ENCODE results near the gene TUBGCP3. TPM values are rescaled to one million over a fixed set of nuclear protein-coding genes. Genes with fewer than 3 reads are reported as not detected.
A peak's percentile ranks its signal among the peaks of the same experiment; 100 is the strongest.
"Not testable (repeated sequence)": the region's sequence is repeated elsewhere in the genome, so short reads cannot be mapped to it uniquely, and the experiment has no call there.

The TUBGCP3 gene
- total RNA-seq, 1 experiment from 2014 or later = 14.3 TPM

DNA sequence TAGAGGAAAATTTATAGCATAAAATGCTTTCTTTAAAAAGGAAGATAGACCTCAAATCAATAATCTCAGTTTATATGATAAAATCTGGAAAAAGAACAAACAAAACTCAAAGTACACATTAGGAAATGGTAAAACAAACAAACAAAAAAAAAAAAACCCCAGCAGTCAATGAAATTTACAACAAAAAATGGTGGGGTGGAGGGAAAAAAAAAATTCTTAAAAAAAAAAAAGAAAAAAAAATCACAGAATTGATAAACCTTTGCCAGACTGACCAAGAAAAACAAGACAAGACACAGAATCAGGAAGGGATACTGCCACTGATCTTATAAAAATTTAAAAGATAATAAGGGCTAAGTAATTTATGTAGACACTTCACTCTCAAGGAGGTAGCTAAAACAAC lies 11.2 kb downstream of the TUBGCP3 start:
- DNase-seq (ENCODE audit: low spot score) = no peak

DNA sequence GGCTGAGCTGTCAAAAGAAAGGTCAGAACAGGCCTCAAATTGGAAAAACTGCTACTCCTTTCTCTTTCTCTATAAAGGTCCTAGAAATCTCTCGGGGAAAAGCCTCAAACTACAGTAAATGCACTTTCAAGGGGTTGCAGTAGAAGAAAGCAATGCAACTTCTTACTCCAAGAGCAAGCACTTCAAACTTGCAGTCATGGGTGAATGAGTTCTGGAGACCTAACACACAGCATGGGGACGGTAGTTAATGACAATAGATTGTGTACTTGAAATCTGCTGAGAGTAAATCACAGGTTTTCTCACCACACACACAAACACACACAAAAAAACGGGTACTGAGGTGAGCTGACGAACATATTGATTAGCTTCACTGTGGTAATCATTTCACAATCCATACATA lies 11.8 kb downstream of the TUBGCP3 start:
- no peak for DNase-seq (ENCODE audit: low spot score)

DNA sequence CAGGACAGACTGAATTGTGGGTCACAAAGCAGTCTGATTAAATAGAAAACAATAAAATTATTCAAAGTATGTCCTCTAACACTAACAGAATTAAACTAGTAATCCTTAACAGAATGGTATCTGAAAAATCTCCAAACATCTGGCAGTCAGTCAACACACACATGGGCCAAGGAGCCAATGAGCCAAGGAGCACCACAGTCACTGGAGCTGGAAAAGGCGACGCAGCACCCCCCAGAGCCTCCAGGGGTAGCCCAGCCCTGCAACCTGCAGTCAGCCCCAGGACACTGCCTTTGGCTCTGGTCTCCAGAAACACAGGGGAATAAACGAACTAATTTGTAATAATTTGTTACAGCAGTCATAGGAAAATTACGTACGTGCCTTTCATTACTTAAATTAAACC lies 12.3 kb downstream of the TUBGCP3 start:
- DNase-seq (ENCODE audit: low spot score) = no peak

DNA sequence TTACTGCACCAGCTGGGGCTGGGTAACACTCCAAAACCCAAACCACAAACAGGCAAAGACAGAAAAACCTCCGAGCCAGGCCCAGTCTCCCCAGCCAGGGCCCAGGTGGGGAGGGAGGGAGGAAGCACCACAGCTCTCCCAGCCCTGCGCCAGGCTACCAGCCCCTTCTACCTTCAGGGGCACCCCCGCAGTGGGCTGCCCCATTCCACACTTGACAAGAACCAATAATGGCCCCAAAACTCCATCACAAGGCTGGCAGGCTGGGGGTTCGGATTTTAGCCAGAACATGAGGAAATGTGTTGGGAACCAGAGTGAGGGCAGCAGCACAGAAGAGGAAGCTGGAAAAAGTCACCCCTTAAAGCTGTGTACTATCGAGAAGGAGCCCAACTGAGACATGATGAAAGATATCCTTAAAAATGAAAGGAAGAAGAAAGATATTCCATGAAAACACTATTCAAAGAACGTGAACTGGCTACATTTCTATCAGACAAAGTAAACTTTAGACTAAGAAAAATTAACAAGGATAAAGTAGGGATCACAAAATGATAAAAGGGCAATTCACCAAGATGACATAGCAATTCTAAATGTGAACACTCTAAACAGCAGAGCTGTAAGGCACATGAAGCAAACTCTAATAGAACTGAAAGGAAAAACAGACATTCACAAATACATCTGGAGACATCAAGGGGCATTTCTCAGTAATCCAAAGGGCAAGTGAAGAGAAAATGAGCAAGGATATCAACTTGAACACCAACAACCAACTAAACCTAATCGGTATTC lies 12.9 kb downstream of the TUBGCP3 start:
- no peak for DNase-seq (ENCODE audit: low spot score)

DNA sequence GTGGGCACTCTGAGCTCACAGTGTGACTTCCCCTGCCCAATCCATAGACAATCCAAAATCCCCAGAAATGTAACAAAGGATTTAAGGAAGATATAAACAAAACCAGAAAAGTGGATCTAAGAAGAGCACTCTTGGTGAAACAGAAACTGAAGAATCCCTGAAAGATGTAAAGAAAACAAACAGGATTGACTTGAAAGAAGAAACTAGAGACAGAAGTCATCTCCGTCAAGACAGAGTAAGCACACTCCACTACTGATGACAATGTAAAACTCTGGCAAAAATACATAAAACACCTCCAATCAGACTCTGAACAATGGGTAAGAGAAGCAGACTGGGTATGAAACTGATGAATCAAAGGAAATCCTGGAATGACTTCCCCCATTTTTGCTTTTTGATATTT lies 13.5 kb downstream of the TUBGCP3 start:
- no peak for DNase-seq (ENCODE audit: low spot score)

DNA sequence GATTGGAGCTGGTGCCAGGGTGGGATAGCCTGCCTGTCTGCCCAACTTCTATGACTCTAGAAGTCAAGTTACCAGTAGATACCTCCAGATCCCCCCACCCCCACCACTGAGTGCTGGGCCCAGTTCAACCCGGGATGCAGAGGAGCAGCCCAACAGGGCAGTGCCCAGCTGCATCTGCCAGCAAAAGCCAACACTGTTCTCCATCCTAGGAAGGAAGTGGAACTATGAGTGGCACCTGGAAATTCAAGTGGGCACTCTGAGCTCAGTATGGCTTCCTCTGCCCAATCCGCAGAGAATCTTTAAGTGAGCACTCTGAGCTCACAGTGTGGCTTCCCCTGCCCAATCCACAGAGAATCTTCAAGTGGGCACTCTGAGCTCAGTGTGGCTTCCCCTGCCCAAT lies 14.2 kb downstream of the TUBGCP3 start:
- no peak for DNase-seq (ENCODE audit: low spot score)

DNA sequence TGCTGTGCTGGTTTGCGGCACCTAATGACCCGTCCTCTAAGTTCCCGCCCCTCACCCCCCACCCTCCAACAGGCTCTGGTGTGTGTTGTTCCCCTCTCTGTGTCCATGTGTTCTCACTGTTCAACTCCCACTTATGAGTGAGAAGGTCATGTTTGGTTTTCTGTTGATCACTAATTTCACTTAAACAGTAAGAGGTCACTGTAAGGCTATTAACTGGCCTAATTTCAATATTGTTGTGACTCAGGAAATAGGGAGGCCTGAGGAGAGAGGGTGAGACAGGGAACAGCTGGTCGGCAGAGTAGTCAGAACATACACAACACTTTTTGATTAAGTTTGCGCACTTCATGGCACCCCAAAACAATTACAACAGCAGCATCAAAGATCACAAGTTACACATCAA lies 15.6 kb downstream of the TUBGCP3 start:
- no peak for DNase-seq (ENCODE audit: low spot score)

DNA sequence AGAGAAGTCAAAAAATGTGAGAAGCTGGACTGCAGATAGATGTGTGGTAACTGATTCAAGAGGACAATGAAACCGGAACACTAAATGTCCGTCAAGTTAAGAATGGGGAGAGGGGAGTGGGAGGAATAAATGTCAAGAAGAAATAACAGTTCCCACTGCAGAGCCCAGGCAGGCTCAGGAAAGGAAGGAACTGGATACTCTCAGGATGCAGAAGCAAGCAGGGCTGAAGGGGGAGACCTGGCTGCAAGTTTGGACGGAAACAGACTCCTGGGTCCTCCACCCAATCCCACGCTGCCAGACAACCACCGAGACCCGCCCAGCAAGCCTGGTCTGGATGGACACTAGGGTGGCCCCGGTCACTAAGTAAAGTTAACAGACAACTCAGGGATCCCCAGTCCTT lies 18.1 kb downstream of the TUBGCP3 start:
- DNase-seq (ENCODE audit: low spot score) = no peak

DNA sequence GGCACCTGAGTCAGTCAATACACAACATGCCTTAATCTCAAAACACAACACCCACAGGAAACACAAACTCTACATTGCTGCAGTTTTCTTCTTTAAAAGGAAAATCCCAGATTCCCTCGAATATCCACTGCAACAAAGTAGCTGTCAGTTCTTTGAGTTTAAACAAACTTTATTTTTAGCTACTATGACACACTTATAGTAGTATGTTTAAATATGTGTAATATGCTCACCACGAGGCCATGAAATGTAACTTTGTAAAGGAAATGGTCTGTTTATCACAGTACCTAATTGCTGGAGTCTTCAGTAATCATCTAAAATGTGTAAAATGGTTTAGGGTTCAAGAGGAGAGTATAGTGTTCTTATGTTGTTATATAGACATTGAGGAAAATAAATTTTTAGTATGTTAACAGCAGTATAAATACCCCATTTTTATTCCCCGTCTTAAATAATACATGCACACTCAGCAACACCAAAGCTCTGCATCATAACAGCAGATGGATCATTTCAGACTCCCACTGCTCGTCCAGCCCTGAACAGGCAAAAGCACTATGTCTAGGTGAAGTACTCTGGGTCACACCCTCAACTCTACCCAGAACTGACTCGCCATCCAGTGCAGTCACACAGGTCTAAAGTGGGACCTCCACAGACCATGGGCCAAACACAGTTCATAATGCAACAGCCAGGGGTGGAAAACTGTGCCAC lies 20.6 kb downstream of the TUBGCP3 start:
- no peak for DNase-seq (ENCODE audit: low spot score)

DNA sequence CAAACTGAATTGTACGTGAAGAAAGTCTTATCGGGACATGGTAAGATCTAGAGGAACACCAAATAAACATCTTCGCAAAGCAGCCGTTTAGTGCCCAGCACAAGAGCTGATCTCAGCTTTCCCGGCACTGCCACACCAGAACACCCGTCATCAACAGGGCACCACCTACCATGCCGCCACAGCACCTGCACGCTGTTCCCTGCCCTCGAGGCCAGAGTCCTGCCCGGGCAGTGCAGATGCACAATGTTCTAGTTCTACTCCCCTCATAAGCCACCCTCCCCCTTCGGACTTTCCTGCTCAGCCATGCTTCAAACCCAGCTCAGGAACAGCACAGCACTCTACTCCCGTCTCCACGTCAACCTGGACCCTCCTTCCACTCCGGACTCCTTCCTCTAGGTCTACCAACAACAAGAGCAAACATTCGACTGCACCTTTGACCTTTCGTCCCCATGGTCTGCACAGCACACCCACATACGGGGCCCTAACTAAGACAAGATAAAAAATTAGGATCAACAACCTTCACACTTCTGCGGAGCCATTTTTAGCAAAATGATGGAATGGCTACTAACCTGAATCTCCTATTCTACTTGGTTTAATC lies 25.1 kb downstream of the TUBGCP3 start:
- DNase-seq (ENCODE audit: low spot score) = no peak

DNA sequence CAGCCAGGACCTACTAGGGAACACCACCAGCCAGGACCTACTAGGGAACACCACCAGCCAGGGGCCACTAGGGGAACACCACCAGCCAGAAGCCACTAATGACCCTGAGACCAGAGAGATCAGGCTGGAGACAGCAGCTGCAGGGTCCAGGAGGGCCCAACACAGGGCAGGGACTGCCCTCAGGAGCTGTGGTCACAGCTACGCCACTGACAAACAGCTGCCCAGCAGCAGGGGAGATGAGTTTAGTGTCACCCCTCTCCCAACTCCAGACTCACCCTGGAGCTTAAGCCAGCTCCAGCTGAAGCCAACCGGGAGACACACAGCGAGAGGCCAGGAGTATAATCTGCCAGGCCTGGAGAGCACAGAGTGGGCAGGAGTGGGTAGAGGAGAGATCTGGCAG lies 25.7 kb downstream of the TUBGCP3 start:
- no peak for DNase-seq (ENCODE audit: low spot score)

DNA sequence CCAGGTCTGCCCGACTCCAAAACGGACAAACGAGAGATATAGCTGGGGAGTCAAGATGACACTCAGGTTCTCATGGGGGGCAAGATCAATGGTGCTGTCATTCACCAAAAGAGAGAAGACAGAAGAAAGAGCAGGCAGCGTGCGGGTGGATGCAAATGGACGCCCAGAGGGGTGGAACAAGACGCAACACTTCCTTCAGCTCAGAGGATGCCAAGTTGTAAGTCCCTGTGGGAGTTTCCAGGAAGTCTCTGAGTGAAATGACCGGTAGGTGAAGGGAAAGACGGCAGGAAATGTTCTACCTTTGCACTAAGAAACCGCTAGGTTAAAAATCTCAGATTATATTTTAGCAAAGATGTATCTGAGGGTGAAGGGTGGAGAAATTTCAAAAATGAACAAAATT lies 26.5 kb downstream of the TUBGCP3 start:
- DNase-seq (ENCODE audit: low spot score) = no peak

DNA sequence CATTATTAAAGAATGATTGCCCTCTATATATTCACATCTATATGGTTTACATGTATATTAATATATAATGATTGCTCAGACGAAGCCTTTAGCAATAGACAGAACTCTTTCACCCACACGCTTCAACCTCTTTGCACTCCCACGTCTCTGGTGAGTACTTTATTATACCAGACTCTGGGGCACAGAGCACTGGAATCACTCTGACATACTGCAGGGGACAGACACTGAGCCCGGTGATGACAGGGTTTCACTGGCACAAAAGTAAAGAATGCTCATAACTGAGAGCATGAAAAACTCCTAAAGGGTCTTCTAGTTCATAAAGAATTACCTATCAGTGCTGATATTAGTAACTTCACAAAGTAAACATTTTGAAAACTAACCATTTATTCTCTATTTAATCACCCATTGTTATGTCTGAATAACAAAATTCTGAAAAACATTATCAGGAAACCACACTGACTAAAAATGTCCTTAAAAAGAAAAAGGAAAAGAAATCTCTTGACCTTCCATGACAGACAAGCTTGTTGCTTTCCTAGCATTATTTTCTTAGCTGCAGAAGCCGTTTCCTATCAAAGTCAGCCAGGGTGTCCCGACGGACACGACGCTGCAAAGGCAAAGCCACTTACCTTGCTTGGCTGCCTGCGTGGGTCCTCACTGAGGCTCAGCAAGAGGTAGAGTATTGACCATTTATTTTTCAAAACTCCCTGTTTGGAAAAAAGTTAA lies 29.1 kb downstream of the TUBGCP3 start:
- DNase-seq (ENCODE audit: low spot score) = no peak

DNA sequence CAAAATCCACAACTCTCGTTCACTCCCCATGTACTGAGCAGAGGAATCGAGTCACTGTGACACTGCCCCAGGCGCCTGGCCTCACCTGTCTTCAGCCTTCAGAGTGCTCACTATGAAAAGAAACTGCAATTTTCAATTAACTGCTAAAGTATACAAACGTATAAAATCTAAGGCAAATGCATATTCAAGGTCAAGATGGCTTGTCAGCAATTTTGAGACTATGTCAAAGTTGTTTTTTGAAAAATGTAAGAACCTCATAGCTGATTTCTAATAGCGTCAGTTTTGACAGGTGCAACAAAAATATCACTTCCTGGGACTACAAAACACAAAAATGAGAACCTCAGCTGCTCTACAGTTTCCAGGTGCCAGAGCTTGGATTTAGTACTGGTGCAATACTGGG lies 31.4 kb downstream of the TUBGCP3 start:
- no peak for DNase-seq (ENCODE audit: low spot score)

DNA sequence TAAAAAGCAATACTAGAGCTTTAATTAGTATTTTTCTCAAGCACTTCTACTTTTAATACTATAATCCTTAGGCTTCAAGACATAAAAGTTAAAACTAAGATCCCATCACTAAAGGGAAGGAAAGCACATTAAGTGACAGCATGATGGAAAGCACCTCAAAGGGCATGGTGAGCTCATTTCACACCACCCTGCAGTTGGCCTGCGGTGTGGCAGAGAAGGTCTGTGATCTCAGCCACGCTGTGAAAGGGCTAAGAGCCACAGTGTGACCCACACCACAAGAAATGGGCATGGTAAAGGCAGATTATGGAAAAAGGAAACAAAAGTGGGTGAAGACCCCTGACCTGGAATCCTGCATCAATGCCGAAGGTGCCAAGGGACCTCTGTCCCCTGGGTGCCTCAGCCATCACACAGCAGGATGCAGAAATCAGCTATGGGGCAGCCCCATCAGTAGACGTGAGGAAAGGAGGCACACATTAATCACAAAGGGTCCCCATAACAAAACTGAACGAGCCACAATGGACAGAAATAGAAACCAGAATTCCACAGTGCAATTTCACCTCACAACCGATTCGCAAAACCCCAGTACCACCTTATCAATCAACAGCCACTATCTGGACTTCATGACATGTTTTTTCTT lies 33.6 kb downstream of the TUBGCP3 start:
- DNase-seq (ENCODE audit: low spot score) = no peak

DNA sequence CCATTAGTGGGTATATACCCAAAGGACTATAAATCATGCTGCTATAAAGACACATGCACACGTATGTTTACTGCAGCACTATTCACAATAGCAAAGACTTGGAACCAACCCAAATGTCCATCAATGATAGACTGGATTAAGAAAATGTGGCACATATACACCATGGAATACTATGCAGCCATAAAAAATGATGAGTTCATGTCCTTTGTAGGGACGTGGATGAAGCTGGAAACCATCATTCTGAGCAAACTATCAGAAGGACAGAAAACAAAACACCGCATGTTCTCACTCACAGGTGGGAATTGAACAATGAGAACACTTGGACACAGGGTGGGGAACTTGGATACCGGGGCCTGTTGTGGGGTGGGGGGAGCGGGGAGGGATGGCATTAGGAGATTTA lies 39.0 kb downstream of the TUBGCP3 start:
- not testable (repeated sequence) for DNase-seq (ENCODE audit: low spot score)

DNA sequence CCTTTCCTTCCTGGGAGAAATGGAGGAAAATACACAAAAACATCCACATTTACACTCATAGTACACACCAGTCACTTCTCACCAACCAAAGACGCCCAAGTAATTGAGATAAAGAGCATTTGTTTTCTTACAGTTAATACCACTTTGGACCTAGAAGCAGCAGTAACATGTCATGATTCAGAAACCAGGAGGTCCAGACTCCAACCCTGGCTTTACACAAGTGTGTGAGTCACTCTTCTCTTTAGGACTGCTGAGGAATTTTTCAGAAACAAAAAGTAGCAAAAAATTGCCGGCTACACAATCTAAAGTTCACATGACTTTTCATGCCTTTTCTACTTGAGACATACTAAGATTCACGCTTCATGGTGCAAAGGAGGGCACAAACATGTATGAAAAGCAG lies 42.1 kb downstream of the TUBGCP3 start:
- DNase-seq (ENCODE audit: low spot score) = peak; percentile 44

DNA sequence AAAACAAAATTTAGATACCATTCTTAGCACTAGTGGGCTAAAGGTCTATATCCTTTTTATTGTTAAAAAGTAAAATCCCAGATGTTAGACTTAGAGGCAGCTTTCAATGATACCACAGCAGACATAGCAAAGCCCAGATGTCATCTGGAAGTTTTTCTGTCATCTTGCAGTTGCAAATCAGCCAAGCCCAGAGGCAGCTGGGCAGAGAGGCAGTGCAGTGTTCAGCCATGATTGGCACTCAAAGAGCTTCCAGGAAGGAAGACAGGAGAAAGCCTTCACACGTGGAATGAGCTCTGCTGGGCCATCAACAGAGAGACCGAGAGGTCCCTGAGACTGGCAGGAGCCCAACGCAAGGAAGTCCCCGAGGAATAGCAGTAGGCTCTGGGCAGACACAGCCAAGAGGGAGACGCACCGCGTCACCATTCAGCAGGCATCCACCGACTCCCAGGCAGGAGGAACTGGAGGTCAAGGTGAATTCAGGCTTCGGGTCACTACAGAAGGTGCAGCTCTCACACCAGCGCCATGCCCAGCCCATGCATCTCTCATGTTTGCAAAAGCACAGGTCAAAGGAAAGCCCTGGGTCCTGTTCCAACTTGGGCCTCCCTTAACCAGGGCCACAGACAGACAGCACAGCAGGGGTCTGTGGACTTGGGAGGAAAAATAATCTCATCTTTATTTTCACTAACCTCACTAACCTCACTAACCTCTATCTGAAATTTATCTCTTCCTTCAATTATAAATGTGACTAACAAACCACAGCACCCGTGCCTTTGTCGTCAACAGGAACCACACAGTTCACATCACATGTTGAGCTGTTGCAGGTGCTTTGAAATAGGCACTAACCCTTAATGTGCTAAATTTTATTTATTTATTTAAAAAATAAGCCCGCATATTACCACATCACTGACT lies 54.9 kb downstream of the TUBGCP3 start:
- DNase-seq (ENCODE audit: low spot score) = peak; percentile 41

DNA sequence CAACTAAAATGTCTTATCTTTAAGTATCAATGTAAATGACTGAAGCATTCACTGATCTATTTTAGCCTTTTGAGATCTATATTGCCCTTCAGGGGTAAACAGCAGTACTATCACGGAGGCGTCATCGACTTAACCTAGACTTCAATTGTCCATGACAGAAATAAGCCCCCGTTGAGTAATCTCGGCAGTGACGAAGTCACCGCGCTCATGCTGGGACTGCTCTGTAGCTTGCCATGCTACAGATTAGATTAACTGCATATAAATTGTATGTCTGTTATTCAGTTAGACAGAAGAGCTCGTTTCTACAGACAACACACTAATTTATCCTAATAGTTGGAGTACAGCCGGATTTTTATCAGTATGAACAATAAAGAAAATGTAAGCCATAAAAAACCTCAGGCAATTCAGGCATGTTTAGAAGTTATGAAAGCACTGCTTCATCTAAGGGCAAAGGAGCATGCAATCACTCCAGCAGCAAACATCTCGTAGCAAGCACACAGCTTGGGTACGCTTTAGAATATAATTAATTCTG lies 56.6 kb downstream of the TUBGCP3 start:
- DNase-seq (ENCODE audit: low spot score) = no peak

DNA sequence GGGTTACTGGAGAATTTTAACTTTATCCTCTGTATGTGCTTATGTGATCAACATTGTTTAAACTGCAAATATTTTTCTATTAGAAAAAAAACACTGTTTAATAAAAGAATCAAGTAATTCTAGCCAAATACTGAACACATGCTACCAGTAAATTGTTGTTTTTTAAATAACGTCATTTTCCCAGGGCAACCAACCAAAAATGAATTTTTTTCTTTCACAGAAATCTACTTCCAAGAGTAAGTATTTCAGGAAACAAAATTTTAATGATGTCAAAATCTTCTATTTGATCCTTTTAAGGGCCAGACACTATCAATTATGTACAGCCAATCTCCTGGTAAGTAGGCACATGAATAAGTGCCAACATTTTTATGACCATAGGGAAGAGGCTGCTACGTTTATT lies 57.1 kb downstream of the TUBGCP3 start:
- DNase-seq (ENCODE audit: low spot score) = no peak

DNA sequence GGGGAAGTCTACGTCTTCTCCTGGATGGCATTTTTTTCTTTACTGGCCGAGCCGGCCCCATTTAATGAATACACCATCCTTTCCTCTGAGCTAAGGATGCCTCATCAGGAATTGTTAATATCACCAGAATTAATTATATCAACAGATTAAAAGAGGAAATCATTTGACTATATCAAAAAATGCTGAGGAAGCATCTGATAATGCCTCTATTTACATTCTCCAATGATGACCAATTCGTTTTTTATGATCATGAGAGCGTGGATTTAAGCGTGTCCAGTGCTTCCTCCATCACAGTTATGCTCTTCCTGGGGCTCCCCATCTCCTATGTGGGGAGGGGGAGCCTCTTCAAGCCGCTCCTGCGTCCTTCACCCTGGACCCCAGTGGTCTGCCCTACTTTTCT lies 58.7 kb downstream of the TUBGCP3 start:
- DNase-seq (ENCODE audit: low spot score) = no peak
